PFSK-1 (cell line): ENCODE measurements around the gene NACC1.

Experiments
- FOXP2 ChIP-seq: optimal IDR thresholded peaks from 2 replicates; pipeline ENCODE3; 2011; ENCODE audit warnings: borderline replicate concordance, control low read depth, inconsistent platforms; ENCODE audit not compliant: insufficient read depth; ENCODE audit errors: extremely low read length, extremely low read depth
- POLR2AphosphoS5 ChIP-seq: IDR thresholded peaks from 2 replicates; pipeline ENCODE4 v1.6.1; 2012; ENCODE audit warnings: low read depth, mild to moderate bottlenecking, control low read depth, low read length, moderate library complexity
- SIN3A ChIP-seq: IDR thresholded peaks from 2 replicates; pipeline ENCODE4 v1.6.1; 2012; ENCODE audit warnings: mild to moderate bottlenecking, low read length, moderate library complexity, borderline replicate concordance; ENCODE audit not compliant: insufficient read depth
- TAF1 ChIP-seq: IDR thresholded peaks from 2 replicates; pipeline ENCODE4 v1.6.1; 2012; ENCODE audit warnings: low read length, control low read depth, borderline replicate concordance; ENCODE audit not compliant: insufficient read depth
- TF ChIP-seq, protein P1 (sequence below), 2 experiments: IDR thresholded peaks; 2 replicates each; pipeline versions ENCODE4 v1.6.1 to v1.8.0; 2011 to 2012; ENCODE audit warnings: low read depth in 2 of 2, low read length in 2 of 2, control low read depth in 1 of 2, inconsistent platforms in 1 of 2, mild to moderate bottlenecking in 1 of 2, moderate library complexity in 1 of 2; ENCODE audit not compliant: insufficient read depth in 1 of 2

The NACC1 gene

DNA sequence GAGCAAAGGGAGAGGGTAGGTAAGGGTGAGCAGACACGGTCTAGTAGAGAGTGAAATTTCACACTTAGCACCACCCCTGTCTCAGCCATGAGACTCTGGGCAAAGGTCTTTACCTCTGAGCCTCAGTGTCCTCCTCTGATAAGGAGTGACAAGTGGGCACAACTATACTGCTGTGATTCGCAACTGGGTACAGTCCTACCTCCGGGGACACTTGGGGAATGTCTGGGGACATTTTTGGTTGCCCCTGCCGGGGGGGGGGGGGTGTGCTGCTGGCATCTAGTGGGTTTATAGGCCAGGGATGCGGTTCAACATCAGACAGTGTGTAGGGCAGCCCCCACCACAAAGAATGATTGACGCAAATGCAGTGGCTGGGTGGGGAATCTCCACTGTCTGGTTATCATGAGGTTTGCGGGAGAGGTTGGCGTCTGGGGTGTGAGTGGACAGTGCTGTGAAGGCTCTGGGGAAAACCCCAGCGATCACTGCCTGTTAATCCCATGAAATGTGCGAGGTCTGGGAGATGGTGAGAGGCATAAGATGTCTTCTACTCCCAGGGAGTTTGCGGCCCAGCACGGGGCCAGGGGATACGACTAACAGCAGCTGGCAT lies 4.3 kb downstream of the NACC1 start:
- TF ChIP-seq, protein P1, sequence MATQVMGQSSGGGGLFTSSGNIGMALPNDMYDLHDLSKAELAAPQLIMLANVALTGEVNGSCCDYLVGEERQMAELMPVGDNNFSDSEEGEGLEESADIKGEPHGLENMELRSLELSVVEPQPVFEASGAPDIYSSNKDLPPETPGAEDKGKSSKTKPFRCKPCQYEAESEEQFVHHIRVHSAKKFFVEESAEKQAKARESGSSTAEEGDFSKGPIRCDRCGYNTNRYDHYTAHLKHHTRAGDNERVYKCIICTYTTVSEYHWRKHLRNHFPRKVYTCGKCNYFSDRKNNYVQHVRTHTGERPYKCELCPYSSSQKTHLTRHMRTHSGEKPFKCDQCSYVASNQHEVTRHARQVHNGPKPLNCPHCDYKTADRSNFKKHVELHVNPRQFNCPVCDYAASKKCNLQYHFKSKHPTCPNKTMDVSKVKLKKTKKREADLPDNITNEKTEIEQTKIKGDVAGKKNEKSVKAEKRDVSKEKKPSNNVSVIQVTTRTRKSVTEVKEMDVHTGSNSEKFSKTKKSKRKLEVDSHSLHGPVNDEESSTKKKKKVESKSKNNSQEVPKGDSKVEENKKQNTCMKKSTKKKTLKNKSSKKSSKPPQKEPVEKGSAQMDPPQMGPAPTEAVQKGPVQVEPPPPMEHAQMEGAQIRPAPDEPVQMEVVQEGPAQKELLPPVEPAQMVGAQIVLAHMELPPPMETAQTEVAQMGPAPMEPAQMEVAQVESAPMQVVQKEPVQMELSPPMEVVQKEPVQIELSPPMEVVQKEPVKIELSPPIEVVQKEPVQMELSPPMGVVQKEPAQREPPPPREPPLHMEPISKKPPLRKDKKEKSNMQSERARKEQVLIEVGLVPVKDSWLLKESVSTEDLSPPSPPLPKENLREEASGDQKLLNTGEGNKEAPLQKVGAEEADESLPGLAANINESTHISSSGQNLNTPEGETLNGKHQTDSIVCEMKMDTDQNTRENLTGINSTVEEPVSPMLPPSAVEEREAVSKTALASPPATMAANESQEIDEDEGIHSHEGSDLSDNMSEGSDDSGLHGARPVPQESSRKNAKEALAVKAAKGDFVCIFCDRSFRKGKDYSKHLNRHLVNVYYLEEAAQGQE (IDR thresholded peaks at IDR 0.05; ENCODE audit: insufficient read depth in 1 of 2, low read depth in 2 of 2, low read length in 2 of 2): no peak
- no peak for TF ChIP-seq FOXP2
- no peak for TF ChIP-seq POLR2AphosphoS5
- TF ChIP-seq SIN3A: no peak
- TF ChIP-seq TAF1: no peak

DNA sequence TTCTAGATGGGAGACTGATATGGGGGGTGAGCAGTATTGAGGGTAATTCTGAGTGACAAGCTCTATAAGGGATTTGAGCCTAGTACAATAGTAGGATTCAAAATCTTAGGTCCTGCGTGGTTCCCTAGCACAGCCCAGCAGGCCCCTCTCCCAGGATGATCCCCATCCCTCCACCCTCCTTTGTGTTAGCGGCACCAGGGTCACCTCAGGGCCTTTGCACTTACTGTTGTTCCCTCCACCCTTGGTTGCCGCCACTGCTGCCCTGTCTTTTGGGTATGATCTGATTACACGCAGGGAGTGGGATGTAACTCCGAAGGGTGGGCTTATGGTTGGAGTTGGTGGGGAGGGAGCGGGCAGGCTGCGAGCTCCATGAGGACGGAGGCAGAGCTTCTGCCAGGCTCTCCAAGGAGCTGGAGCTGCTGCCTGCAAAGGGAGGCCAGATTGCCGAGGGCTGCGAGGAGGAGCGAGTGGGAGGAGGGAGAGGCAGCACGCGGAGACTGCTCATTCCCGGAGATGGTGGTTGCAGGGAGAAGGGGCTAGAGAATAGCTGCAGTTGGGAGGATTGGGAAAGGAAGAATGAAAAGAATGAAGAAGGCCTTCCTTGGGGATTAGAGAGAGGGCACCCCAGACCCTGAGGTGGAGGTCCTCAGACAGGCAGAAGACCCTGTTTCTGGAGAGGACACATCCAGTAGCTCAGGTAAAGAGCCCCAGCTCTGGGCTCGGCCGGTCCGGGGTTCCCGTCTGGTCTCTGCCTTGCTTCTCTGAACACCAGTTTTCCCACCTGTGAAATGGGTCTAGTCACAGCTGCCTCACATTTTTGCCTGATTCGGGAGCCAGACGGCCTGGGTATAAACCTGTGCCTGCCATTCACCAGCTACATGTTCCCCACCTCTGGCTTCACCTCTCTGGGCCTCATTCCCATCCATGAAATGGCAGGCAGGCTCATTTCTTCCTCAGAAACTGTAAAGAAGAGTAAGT lies 5.2 kb downstream of the NACC1 start:
- TF ChIP-seq, protein P1 (IDR thresholded peaks at IDR 0.05; ENCODE audit: insufficient read depth in 1 of 2, low read depth in 2 of 2, low read length in 2 of 2): no peak
- TF ChIP-seq POLR2AphosphoS5 (no peak), TAF1 (no peak), SIN3A (no peak), FOXP2 (no peak)

DNA sequence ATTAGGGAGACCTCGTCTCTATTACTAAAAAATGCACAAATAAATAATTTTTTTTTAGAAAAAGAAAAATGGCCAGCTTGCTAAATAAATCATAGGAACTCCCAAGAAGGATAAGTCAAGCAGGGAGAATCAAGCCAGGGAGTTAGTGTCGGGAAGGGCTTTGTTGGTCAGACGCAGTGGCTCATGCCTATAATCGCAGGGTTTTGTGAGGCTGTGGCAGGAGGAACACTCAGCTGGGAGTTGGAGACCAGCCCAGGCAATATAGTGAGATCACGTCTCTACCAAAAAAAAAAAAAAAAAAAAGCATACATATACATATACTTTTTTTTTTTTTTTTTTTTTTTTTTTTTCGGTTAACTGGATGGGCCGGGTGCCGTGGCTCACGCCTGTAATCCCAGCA lies 9.0 kb downstream of the NACC1 start:
- TF ChIP-seq FOXP2: no peak
- TF ChIP-seq POLR2AphosphoS5: no peak
- TF ChIP-seq, protein P1 (IDR thresholded peaks at IDR 0.05; ENCODE audit: insufficient read depth in 1 of 2, low read depth in 2 of 2, low read length in 2 of 2): no peak
- no peak for TF ChIP-seq SIN3A
- no peak for TF ChIP-seq TAF1

DNA sequence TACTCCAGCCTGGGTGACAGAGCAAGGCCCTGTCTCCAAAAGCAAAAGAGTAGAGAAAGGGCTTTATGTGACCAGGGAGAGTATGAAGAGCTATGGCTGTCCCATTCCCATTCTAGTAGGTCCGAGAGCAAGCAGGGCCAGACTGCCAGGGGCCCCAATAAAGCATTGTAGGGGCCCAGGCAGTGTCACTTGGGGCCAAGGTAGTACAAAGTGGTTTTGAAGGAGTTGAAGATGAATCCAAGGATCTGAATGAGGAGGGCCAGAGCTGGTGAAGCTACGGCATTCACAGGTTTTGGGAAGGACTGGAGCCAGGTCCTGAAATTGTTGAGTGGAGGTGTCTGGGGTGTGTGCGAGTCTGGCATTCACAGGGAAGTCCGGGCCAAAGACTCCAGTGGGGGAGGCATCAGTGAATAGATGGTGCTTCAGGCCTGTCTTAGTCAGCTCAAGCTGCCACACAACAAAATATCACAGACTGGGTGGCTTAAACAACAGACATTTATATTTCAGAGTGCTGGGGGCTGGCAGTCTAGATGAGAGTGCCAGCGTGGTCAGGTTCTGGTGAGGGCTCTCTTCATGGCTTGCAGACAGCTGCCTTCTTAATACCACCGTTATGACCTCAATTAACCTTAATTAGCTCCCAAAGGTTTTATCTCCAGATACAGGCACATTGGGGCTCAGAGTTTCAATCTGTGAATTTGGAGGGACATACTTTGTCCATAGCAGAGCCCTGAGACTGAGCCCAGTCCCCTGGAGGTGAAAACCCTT lies 9.9 kb downstream of the NACC1 start:
- TF ChIP-seq SIN3A (no peak), TAF1 (no peak), FOXP2 (no peak), POLR2AphosphoS5 (no peak)
- TF ChIP-seq, protein P1 (IDR thresholded peaks at IDR 0.05; ENCODE audit: insufficient read depth in 1 of 2, low read depth in 2 of 2, low read length in 2 of 2): no peak
